ENCODE measurements around the gene ELMO1.

- TF ChIP-seq, protein P1, sequence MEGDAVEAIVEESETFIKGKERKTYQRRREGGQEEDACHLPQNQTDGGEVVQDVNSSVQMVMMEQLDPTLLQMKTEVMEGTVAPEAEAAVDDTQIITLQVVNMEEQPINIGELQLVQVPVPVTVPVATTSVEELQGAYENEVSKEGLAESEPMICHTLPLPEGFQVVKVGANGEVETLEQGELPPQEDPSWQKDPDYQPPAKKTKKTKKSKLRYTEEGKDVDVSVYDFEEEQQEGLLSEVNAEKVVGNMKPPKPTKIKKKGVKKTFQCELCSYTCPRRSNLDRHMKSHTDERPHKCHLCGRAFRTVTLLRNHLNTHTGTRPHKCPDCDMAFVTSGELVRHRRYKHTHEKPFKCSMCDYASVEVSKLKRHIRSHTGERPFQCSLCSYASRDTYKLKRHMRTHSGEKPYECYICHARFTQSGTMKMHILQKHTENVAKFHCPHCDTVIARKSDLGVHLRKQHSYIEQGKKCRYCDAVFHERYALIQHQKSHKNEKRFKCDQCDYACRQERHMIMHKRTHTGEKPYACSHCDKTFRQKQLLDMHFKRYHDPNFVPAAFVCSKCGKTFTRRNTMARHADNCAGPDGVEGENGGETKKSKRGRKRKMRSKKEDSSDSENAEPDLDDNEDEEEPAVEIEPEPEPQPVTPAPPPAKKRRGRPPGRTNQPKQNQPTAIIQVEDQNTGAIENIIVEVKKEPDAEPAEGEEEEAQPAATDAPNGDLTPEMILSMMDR (conservative IDR thresholded peaks at IDR 0.05; ENCODE audit: low read depth in 2 of 2) = no peak
- TF ChIP-seq EZH2 (IDR thresholded peaks at IDR 0.05; ENCODE audit: low read depth, unreplicated experiment) = no peak
- no peak for TF ChIP-seq REST (IDR thresholded peaks at IDR 0.05; ENCODE audit: unreplicated experiment)
- no peak for TF ChIP-seq CREB1 (CRISPR knock-in tag; IDR thresholded peaks at IDR 0.05; ENCODE audit: low read depth)
- no peak for TF ChIP-seq POLR2AphosphoS5 (IDR thresholded peaks at IDR 0.05; ENCODE audit: low read depth)
These were observed 3.5 kb downstream of the ELMO1 start for GRCh38 chr7:37445064-37445723.

All from GM23338 (cell line).